HUES48 (cell line): ENCODE results near the gene MYG1.
A peak's percentile ranks its signal among the peaks of the same experiment; 100 is the strongest.

Source experiments
- H3K27ac ChIP-seq: one replicate; pipeline ENCODE4 v1.7.0; 2013; ENCODE audit warnings: low read depth, low read length, inconsistent platforms
- H3K27me3 ChIP-seq: 2 replicates; pipeline ENCODE4 v1.6.1; 2013; ENCODE audit warnings: mild to moderate bottlenecking, low read length; ENCODE audit not compliant: control insufficient read depth, insufficient read depth
- H3K36me3 ChIP-seq: 2 replicates; pipeline ENCODE4 v1.6.1; 2013; ENCODE audit warnings: low read length; ENCODE audit not compliant: control insufficient read depth, insufficient read depth
- H3K4me1 ChIP-seq: 2 replicates; pipeline ENCODE4 v1.6.1; 2013; ENCODE audit warnings: mild to moderate bottlenecking, low read length; ENCODE audit not compliant: control insufficient read depth, insufficient read depth
- H3K4me3 ChIP-seq: 2 replicates; pipeline ENCODE4 v1.5.1; 2013; ENCODE audit warnings: mild to moderate bottlenecking, low read depth, low read length
- H3K9ac ChIP-seq: 2 replicates; pipeline ENCODE4 v1.6.1; 2013; ENCODE audit warnings: mild to moderate bottlenecking, low read depth, low read length, moderate library complexity
- H3K9me3 ChIP-seq: 2 replicates; pipeline ENCODE4 v1.6.1; 2013; ENCODE audit warnings: low read length; ENCODE audit not compliant: control insufficient read depth, insufficient read depth

Gene MYG1, protein sequence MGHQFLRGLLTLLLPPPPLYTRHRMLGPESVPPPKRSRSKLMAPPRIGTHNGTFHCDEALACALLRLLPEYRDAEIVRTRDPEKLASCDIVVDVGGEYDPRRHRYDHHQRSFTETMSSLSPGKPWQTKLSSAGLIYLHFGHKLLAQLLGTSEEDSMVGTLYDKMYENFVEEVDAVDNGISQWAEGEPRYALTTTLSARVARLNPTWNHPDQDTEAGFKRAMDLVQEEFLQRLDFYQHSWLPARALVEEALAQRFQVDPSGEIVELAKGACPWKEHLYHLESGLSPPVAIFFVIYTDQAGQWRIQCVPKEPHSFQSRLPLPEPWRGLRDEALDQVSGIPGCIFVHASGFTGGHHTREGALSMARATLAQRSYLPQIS

DNA sequence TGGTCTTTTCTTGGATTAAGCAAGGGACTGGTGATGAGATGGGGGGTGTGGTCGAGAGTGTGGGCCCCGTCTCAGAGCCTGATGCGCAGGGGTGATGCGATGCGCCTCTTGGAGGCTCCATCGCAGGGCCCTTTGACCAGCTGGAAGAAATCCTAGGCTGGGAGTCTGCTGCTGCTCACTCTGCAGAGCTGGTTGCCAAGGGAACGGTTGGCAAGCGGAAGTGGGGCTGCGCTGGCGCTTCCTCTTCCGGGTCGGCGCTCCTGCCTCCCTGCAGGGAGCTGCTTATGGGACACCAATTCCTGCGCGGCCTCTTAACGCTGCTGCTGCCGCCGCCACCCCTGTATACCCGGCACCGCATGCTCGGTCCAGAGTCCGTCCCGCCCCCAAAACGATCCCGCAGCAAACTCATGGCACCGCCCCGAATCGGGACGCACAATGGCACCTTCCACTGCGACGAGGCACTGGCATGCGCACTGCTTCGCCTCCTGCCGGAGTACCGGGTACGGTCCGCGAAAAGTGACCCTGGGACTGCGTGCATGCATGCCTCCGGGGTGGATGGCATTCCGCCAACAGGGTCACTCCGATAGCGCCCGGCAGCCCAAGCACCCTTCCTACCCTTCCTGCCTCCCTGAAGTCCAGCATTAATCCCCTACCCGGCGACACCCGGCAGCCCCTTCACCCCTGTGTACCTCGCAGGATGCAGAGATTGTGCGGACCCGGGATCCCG is at the start of gene MYG1:
MYG1 (plus strand) TSS at position 242 of the 727 bp plus-strand sequence; CDS start at position 285, 43 bp downstream.
- Histone ChIP-seq H3K27ac (peak within 1 kb of the TSS; percentile 87), H3K4me1 (peaks cover 12% of the 10 kb centered on the region), H3K9me3 (no peaks in the 10 kb centered on the region), H3K4me3 (peak within 1 kb of the TSS; percentile 82), H3K9ac (peak within 1 kb of the TSS; percentile 65), H3K36me3 (peaks cover 47% of the 10 kb centered on the region), H3K27me3 (no peaks in the 10 kb centered on the region)

DNA sequence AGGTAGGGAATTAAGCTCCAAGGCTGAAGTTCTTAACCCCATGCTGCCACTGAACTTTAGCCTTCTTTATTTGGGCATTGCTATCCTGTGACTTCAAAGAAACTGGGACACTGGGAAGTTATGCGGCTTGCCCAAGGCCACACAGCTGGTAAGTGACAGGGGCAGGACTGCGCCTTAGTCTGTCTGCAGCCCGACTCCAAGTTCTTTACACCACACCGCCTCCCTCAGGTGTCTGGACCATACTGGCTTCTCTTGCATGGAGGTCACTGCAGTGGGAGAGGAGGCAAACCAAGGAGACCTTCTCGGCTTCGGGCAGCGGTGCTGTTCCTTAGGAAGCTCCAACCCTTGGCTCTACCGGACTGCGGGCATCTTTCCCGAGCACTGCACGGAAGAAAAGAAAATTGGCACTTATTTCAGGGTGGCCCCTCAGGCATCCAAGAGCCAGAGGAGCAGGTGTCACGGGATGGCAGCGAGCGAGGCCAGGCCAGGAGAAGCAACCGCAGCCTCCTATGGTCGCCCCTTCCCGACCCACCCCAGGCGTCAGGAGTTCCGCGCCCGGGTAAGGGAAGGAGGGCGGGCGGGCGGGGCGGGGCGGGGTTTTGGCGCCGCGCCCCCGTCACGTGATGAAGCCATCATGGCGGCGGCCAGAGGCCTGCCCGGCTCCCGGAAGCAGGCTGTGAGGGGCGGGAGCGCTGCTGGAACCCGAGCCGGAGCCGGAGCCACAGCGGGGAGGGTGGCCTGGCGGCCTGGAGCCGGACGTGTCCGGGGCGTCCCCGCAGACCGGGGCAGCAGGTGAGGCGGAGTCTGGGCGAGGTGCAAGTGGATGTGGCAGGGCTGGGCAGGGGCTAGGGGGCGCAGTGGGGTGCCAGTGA is 47.8 kb upstream of the MYG1 start:
- H3K4me3 ChIP-seq: peak overlapping the region; percentile 71
- peak overlapping the region; percentile 71 for H3K9ac ChIP-seq

DNA sequence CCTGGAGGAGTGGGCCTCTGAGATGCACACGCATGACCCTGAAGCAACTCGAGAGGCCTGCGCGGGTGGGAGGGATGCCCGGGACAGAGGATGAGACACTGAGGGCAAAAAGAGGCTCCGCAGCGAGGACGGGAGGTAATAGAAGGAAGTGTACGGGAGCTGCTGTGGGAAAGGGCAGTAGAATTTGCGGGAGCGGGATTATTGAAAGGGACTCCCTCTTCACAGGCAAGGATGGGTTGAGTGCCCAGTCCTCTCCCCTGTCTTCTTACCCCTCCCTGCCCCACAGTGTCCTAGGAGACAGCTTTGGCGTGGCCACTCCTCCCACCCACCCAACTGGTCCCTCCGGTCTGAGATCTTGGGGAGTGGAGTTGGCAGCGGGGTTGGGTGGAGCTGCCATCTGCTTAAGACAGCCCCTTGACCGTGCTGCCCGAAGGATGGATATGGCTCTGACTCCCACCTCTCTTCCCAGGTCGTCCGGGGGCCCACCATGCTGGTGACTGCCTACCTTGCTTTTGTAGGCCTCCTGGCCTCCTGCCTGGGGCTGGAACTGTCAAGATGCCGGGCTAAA is 47.1 kb upstream of the MYG1 start:
- peak overlapping the region; percentile 83 for H3K27ac ChIP-seq
- H3K36me3 ChIP-seq: peaks cover 12% of the 10 kb centered on the region
- no peaks in the 10 kb centered on the region for H3K27me3 ChIP-seq
- peak overlapping the region; percentile 71 for H3K4me3 ChIP-seq
- no peaks in the 10 kb centered on the region for H3K9me3 ChIP-seq
- H3K9ac ChIP-seq: peak overlapping the region; percentile 71
- H3K4me1 ChIP-seq: peaks cover 12% of the 10 kb centered on the region

More for the DNA sequence above, 47.8 kb upstream of the MYG1 start:
- Histone ChIP-seq H3K27ac (peak overlapping the region; percentile 92), H3K27me3 (no peaks in the 10 kb centered on the region), H3K9me3 (no peaks in the 10 kb centered on the region), H3K4me1 (peaks cover 12% of the 10 kb centered on the region), H3K36me3 (peaks cover 12% of the 10 kb centered on the region)

DNA sequence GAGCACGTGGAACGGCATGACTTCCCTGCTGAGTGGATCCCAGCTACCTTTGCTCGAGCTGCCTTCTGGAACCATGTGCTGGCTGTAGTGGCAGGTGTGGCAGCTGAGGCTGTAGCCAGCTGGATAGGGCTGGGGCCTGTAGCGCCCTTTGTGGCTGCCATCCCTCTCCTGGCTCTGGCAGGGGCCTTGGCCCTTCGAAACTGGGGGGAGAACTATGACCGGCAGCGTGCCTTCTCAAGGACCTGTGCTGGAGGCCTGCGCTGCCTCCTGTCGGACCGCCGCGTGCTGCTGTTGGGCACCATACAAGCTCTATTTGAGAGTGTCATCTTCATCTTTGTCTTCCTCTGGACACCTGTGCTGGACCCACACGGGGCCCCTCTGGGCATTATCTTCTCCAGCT is 46.2 kb upstream of the MYG1 start:
- no peaks in the 10 kb centered on the region for H3K9me3 ChIP-seq
- H3K4me1 ChIP-seq: peaks cover 12% of the 10 kb centered on the region
- H3K9ac ChIP-seq: no peak overlapping the region
- no peak overlapping the region for H3K27ac ChIP-seq
- no peaks in the 10 kb centered on the region for H3K27me3 ChIP-seq
- peaks cover 12% of the 10 kb centered on the region for H3K36me3 ChIP-seq
- peak overlapping the region; percentile 71; the same call in 1 of the 2 replicates for H3K4me3 ChIP-seq

DNA sequence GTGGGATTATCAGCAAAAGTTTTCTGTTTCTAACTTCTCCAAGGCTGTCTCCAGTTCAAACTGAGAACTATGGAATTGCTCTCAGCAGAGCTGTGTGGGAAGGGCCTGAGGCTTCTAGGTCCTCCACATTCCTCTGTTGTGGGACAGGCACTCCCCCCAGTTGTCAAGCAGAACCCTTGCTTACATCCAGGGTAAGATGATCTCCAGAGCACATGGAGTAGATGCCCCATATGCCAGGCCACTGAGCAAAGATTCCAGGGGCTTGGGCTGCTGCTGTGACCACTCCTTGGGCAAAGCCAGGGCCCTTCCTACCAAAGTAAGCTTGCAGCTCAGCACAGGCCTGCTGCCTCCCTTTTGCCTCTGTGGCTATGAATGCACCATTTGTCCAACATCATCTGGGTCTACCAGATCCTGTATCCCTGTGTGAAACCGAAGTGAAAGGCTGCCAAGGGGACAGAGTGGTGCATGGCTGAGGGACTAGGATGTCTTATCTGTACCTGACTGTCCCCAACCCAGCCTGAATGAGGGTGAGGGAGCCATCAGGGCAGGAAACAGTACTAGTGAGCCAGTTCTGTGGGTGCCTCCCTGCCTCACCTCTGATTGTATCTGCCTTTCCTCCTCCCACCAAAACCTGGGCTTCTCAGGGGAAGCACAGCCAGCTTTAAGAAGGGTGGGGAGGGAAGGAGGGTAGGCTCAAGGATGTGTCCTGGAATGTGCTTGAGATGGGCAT is 44.5 kb upstream of the MYG1 start:
- Histone ChIP-seq H3K9me3 (no peaks in the 10 kb centered on the region), H3K9ac (no peak overlapping the region), H3K36me3 (peaks cover 12% of the 10 kb centered on the region), H3K27ac (no peak overlapping the region), H3K27me3 (no peaks in the 10 kb centered on the region), H3K4me1 (peaks cover 12% of the 10 kb centered on the region), H3K4me3 (no peak overlapping the region)

DNA sequence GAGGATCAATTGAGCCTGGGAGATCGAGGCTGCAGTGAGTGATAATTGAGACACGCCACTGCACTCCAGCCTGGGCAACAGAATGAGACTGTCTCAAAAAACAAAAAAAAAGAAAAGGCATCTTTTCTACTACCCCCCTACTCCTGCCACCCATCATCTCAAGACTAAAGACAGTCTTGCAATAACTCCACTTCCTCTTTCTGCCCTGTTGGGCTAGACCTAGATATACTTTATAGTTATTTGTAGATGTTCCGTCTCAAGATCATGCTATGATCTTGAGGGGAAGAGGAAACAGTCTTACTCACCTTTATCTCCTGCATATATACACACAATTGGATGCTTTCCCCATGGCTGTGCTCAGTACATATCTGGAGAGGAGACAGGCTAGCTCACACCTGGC is 43.5 kb upstream of the MYG1 start:
- Histone ChIP-seq H3K27ac (no peak overlapping the region), H3K9ac (no peak overlapping the region), H3K27me3 (no peaks in the 10 kb centered on the region), H3K4me1 (peaks cover 12% of the 10 kb centered on the region), H3K4me3 (no peak overlapping the region), H3K9me3 (no peaks in the 10 kb centered on the region), H3K36me3 (peaks cover 12% of the 10 kb centered on the region)

DNA sequence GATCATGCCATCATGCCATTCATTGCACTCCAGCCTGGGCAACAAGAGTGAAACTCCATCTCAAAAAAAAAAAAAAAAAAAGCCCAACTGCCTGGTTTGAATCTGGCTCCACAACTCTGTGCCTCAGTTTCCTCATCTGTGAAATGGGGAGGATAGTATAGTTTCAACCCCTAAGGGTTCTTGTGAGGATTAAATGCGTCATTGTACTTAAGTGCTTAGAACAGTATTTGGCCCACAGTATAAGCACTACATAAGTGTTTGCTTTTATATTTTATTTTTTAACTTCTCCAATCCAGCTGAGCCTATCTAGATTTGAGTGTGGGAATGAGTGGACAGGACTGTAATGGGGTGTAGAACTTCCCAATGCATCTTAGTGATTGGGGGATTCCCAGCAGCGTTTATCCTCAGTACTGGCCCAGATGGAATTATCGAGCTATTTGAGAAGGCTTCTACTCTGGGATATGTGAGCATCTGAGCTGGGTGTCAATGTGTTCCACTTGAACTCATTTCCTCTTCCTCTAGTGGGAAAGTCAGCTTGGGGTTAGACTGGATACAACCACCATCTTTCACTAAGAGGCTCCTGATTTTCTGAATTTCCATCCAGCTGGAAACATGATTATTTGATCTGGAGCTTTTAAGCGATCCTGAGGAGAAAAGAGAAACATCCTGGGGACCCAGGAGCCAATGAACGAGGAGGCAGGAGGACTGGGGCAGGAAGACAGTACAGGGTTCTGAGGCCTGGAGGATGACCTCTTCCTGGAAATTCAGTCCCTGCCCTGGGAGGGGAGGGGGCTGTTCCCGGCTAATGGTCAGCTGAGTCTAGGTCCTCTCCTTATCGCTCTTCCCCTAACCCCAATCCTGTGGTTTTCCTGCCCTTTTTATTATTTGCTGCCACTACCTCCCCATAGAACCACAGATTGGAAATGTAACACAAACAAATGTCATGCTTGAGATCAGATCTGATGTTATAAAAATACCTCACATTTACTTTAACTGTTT is 40.7 kb upstream of the MYG1 start:
- no peaks in the 10 kb centered on the region for H3K27me3 ChIP-seq
- no peak overlapping the region for H3K27ac ChIP-seq
- no peak overlapping the region for H3K9ac ChIP-seq
- H3K4me1 ChIP-seq: no peaks in the 10 kb centered on the region
- no peak overlapping the region for H3K4me3 ChIP-seq
- no peaks in the 10 kb centered on the region for H3K9me3 ChIP-seq
- H3K36me3 ChIP-seq: peaks cover 5% of the 10 kb centered on the region; the same call in 1 of the 2 replicates

DNA sequence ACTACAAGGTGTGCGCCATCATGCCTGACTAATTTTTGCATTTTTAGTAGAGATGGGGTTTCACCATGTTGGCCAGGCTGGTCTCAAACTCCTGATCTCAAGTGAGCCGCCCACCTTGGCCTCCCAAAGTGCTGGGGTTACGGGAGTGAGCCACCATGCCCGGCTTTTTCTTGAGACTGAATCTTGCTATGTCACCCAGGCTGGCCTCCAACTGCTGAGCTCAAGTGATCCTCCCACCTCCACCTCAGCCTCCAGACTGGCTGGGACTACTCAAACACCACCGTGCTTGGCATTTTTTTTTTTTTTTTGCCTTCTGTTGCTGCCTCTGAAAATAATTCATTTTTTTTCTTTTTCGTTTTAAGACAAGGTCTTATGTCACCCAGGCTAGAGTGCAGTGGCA is 39.6 kb upstream of the MYG1 start:
- Histone ChIP-seq H3K36me3 (no peaks in the 10 kb centered on the region), H3K4me1 (no peaks in the 10 kb centered on the region), H3K4me3 (no peak overlapping the region), H3K9ac (no peak overlapping the region), H3K27ac (no peak overlapping the region), H3K9me3 (no peaks in the 10 kb centered on the region), H3K27me3 (no peaks in the 10 kb centered on the region)

DNA sequence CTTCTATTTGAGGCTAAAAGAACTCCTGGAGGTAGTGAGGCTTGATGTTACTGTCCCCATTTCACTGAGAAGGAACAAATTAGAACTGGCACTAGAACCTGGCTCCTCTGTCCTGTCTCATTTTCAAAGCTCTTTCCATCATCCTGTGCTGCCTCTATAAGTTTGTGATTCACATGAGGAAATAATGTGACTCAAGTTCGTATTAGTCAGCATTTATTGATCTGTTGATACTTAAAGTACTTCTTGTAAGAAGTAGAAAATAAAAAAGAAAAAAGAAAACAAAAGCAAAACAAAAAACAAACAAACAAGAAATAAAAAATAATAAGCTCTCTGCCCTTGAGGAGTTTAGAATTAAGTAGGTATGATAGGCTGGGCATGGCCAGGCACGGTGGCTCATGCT is 33.7 kb upstream of the MYG1 start:
- Histone ChIP-seq H3K36me3 (peaks cover 19% of the 10 kb centered on the region), H3K27ac (no peak overlapping the region), H3K9me3 (no peaks in the 10 kb centered on the region), H3K4me1 (peaks cover 4% of the 10 kb centered on the region; the same call in 1 of the 2 replicates), H3K9ac (no peak overlapping the region), H3K27me3 (no peaks in the 10 kb centered on the region), H3K4me3 (no peak overlapping the region)
